CD8-positive, alpha-beta memory T cell (primary cell): ENCODE measurements around the gene ST3GAL5. TPM values are rescaled to one million over a fixed set of nuclear protein-coding genes. Genes with fewer than 3 reads are reported as not detected.
"Not testable (repeated sequence)": the region's sequence is repeated elsewhere in the genome, so short reads cannot be mapped to it uniquely, and the experiment has no call there.

Source experiments
- CTCF ChIA-PET: fragments of 350-600 bp; sonication (Branson Sonifier 250); formaldehyde crosslinking; loops from one replicate; lab custom pipeline; 2021; ENCODE audit warnings: antibody characterized with exemption; lab: Charles Lee
- POLR2A ChIA-PET: fragments of 350-600 bp; sonication (Branson Sonifier 250); formaldehyde crosslinking; loops from one replicate; lab custom pipeline; 2021; ENCODE audit warnings: antibody characterized with exemption; lab: Charles Lee
- DNase-seq, 5 donors: peaks; one replicate each; pipeline versions ENCODE4 v3.0.0 to v3.0.0-alpha.2; 2020 to 2022; ENCODE audit warnings: mixed read lengths in 1 of 5
- H3K27ac ChIP-seq: one replicate; pipeline ENCODE4 v1.7.0; 2013; ENCODE audit warnings: low read depth, mild to moderate bottlenecking, low read length, moderate library complexity
- H3K27me3 ChIP-seq: 2 replicates; pipeline ENCODE4 v1.7.0; 2013; ENCODE audit warnings: low read length, mild to moderate bottlenecking; ENCODE audit not compliant: insufficient read depth, poor library complexity, severe bottlenecking
- H3K36me3 ChIP-seq: 2 replicates; pipeline ENCODE4 v1.7.0; 2013; ENCODE audit warnings: mild to moderate bottlenecking, low read length, moderate library complexity; ENCODE audit not compliant: insufficient read depth
- H3K4me1 ChIP-seq: 2 replicates; pipeline ENCODE4 v1.7.0; 2013; ENCODE audit warnings: mild to moderate bottlenecking, low read length, moderate library complexity; ENCODE audit not compliant: insufficient read depth
- H3K4me3 ChIP-seq: 2 replicates; pipeline ENCODE4 v1.7.0; 2013; ENCODE audit warnings: mild to moderate bottlenecking, low read length
- H3K9me3 ChIP-seq: 2 replicates; pipeline ENCODE4 v1.7.0; 2013; ENCODE audit warnings: mild to moderate bottlenecking, low read length
- H3K27ac Mint-ChIP-seq, 8 donors: one replicate each; pipeline ENCODE4 v1.8.0; 2020 to 2021; ENCODE audit warnings: mixed read lengths in 8 of 8, mild to moderate bottlenecking in 6 of 8, inconsistent platforms in 3 of 8, moderate library complexity in 3 of 8
- H3K27me3 Mint-ChIP-seq, 2 donors: one replicate each; pipeline ENCODE4 v1.8.0; 2020 to 2021; ENCODE audit warnings: mixed read lengths in 2 of 2, mild to moderate bottlenecking in 1 of 2, moderate library complexity in 1 of 2
- H3K36me3 Mint-ChIP-seq, 3 donors: one replicate each; pipeline ENCODE4 v1.8.0; 2020 to 2021; ENCODE audit warnings: mixed read lengths in 3 of 3, inconsistent platforms in 1 of 3, mild to moderate bottlenecking in 1 of 3
- H3K4me1 Mint-ChIP-seq, 3 donors: one replicate each; pipeline ENCODE4 v1.8.0; 2020 to 2021; ENCODE audit warnings: mixed read lengths in 3 of 3, inconsistent platforms in 1 of 3, mild to moderate bottlenecking in 1 of 3
- H3K4me3 Mint-ChIP-seq, 7 donors: one replicate each; pipeline ENCODE4 v1.8.0; 2020 to 2021; ENCODE audit warnings: mixed read lengths in 7 of 7, mild to moderate bottlenecking in 6 of 7, moderate library complexity in 4 of 7, inconsistent platforms in 2 of 7
- H3K9me3 Mint-ChIP-seq, 5 donors: one replicate each; pipeline ENCODE4 v1.8.0; 2020 to 2022; ENCODE audit warnings: mixed read lengths in 5 of 5, mild to moderate bottlenecking in 3 of 5, moderate library complexity in 2 of 5, inconsistent platforms in 1 of 5
- polyA plus RNA-seq: library from polyadenylated mRNA; unstranded; fragments of 300-500 nt; fragmentation: Illumina TruSeq; gene quantifications from one replicate; pipeline ENCODE4 v1.2.3, GENCODE V29; 2021
- total RNA-seq, 2 experiments: library from RNA; stranded (reverse); gene quantifications; one replicate each; pipeline ENCODE4 v1.2.3, GENCODE V29; 2021

ST3GAL5 gene
- total and polyA plus RNA-seq, 3 experiments from 2014 or later, result 11.1 to 21.8 (median 11.2) TPM

DNA sequence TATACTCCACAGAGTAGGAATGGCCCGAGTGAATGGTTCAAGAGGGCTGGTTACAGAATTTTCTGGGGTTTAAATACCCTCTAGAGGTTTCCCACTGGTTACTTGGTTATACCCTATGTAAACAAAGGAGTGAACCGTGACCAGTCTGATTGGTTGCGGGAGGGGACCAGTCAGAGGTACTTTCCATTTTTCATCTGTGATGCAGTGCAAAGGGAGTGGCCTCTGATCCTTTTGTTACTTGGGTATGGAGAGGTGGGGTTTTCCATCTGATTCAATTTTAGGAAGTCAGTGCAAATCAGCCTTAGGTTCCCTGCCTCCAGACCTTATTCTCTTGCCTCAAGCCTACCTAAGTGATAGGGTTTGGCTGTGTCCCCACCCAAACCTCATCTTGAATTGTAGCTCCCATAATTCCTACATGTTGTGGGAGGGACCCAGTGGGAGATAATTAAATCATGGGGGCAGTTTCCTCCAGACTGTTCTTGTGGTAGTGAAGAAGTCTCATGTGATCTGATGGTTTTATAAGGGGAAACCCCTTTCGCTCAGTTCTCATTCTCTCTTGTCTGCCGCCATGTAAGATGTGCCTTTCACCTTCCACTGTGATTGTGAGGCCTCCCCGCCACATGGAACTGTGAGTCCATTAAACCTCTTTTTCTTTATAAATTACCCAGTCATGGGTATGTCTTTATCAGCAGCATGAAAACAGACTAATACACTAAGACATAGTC is 5.9 kb upstream of the ST3GAL5 start:
- CTCF ChIA-PET, result interaction anchor here (1.2 kb wide), 1 partner anchor 67 kb away, joined by 5 read pairs; no protein-coding TSS in a partner anchor
- peaks cover 33 to 46% (median 45%) of the 10 kb centered on the region in 3 donors for H3K4me1 Mint-ChIP-seq

DNA sequence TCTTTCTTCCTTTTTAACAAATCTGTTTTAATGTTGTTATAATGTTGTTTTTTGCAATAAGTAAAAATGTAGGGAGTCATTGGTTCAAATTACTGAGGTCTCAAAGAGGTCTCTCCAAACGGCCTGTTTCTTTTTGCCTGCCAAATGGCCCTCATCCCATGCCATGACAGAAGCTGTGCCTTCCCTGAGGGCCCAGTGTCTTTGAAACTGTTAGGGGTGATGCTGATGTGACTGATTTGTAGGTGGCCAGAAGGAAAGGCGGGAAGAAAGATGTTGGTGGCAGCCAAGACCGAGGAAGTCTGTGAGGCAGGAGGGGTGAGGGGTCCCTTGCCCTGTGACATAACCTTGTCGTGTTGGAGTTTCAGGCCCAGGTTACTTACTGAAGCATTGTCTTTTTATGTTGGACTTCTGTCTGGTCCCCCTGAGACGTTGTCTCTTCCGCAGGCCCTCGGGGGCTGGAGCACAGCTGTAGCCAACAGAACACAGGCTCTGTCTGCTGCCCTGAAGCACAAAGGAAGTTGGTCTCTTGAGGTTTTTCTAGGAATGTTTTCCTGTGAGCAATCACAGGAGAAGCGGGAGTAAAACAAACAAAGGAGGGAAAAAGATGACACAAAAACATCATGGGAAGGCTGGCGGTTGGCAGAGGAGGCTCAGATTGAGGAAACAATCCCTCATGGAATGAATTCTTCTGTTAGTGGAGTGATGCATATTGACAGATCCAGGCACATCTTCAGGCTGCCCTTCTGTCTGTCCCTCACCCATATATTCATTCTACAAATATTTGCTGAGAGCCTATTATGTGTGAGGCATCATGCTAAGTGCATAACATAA is 4.9 kb upstream of the ST3GAL5 start:
- peaks cover 0 to 2% of the 10 kb centered on the region in 2 donors for H3K27me3 Mint-ChIP-seq
- Histone ChIP-seq H3K9me3 (no peaks in the 10 kb centered on the region), H3K4me3 (no peak overlapping the region), H3K27ac (no peak overlapping the region), H3K36me3 (no peaks in the 10 kb centered on the region), H3K27me3 (no peaks in the 10 kb centered on the region), H3K4me1 (peaks cover 17% of the 10 kb centered on the region)
- H3K9me3 Mint-ChIP-seq, result no peaks in the 10 kb centered on the region
- ChIA-PET CTCF (no interaction called here), POLR2A (no interaction called here)
- H3K27ac Mint-ChIP-seq, result peak overlapping the region in 3 of 8 donors; percentile 11 to 70 (median 69)
- H3K36me3 Mint-ChIP-seq, result peaks cover 5 to 6% (median 6%) of the 10 kb centered on the region in 3 donors
- DNase-seq, result no peak
- H3K4me1 Mint-ChIP-seq, result peaks cover 34 to 47% (median 45%) of the 10 kb centered on the region in 3 donors
- H3K4me3 Mint-ChIP-seq, result no peak overlapping the region

More for the DNA sequence above, 5.9 kb upstream of the ST3GAL5 start:
- H3K9me3 Mint-ChIP-seq, POLR2A ChIA-PET, H3K27me3 ChIP-seq, H3K36me3 ChIP-seq, H3K4me3 Mint-ChIP-seq, H3K9me3 ChIP-seq, H3K36me3 Mint-ChIP-seq, H3K4me3 ChIP-seq, H3K27me3 Mint-ChIP-seq, H3K27ac Mint-ChIP-seq, DNase-seq, H3K27ac ChIP-seq: not testable (repeated sequence)
- H3K4me1 ChIP-seq, result peaks cover 13% of the 10 kb centered on the region

GRCh38 chr2:85892216-85892944 is 3.6 kb upstream of the ST3GAL5 start:
- peaks cover 0 to 2% of the 10 kb centered on the region in 2 donors for H3K27me3 Mint-ChIP-seq
- Histone ChIP-seq H3K27ac (no peak overlapping the region), H3K4me1 (peaks cover 18% of the 10 kb centered on the region), H3K9me3 (no peaks in the 10 kb centered on the region), H3K4me3 (no peak overlapping the region), H3K36me3 (no peaks in the 10 kb centered on the region), H3K27me3 (no peaks in the 10 kb centered on the region)
- peak overlapping the region in 4 of 7 donors; percentile 14 to 48 (median 44) for H3K4me3 Mint-ChIP-seq
- no peak for DNase-seq
- ChIA-PET CTCF (interaction anchor here (6.1 to 7.9 kb wide), 2 partner anchors 66 to 143 kb away, joined by 75 to 95 read pairs; no protein-coding TSS in a partner anchor), POLR2A (no interaction called here)
- H3K27ac Mint-ChIP-seq, result peak overlapping the region in 5 of 8 donors; percentile 17 to 64 (median 46)
- no peaks in the 10 kb centered on the region for H3K9me3 Mint-ChIP-seq
- H3K4me1 Mint-ChIP-seq, result peaks cover 36 to 46% (median 46%) of the 10 kb centered on the region in 3 donors
- peaks cover 5 to 14% (median 5%) of the 10 kb centered on the region in 3 donors for H3K36me3 Mint-ChIP-seq

- Histone ChIP-seq H3K27me3 (no peaks in the 10 kb centered on the region), H3K4me3 (peak overlapping the region; percentile 29), H3K4me1 (peaks cover 35% of the 10 kb centered on the region), H3K36me3 (no peaks in the 10 kb centered on the region), H3K27ac (no peak overlapping the region), H3K9me3 (no peaks in the 10 kb centered on the region)
- Mint-ChIP-seq H3K9me3 (no peaks in the 10 kb centered on the region), H3K4me3 (peak overlapping the region; percentile 65 to 97 (median 72)), H3K27me3 (peaks cover 0 to 2% of the 10 kb centered on the region in 2 donors), H3K4me1 (peaks cover 52 to 63% (median 63%) of the 10 kb centered on the region in 3 donors), H3K36me3 (peaks cover 5 to 15% (median 7%) of the 10 kb centered on the region in 3 donors), H3K27ac (peak overlapping the region; percentile 52 to 96 (median 93))
- ChIA-PET POLR2A (interaction anchor here (0.5 to 4.5 kb wide), 5 partner anchors 37 to 551 kb away, joined by 3 to 28 read pairs (median 4); no protein-coding TSS in a partner anchor), CTCF (interaction anchor here (1.1 to 7.9 kb wide), 10 partner anchors 10 to 198 kb away, joined by 3 to 96 read pairs (median 20); no protein-coding TSS in a partner anchor)
- DNase-seq, result no peak
Measured at GRCh38 chr2:85890522-85891176, 1.9 kb upstream of the ST3GAL5 start.

DNA sequence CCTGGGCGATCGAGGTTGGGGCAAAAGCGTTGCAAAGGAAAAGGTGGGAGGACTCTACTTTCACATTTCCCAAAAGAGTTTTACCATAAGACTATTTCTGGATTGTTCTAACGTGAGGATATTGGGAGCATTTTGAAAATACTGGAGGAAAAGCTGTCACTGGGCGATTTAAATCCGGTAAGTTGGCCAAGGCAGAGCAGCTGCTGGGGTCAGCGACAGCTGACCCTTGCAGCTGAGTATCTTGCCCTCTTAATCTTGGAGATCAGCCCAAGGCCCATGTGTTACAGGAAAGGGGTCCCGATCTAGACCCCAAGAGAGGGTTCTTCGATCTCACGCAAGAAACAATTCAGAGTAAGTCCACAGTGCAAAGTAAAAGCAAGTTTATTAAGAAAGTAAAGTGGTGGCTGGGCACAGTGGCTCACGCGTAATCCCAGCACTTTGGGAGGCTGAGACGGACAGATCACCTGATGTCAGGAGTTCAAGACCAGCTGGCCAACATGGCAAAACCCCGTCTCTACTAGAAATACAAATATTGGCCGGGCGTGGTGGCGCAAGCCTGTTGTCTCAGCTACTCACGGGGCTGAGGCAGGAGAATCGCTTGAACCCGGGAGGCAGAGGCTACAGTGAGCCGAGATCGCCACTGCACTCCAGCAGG is 964 bp upstream of the ST3GAL5 start:
- Histone ChIP-seq H3K27ac (peak overlapping the region; percentile 79), H3K27me3 (no peaks in the 10 kb centered on the region), H3K36me3 (no peaks in the 10 kb centered on the region), H3K4me1 (peaks cover 40% of the 10 kb centered on the region), H3K9me3 (no peaks in the 10 kb centered on the region), H3K4me3 (peak overlapping the region; percentile 97)
- ChIA-PET POLR2A (interaction anchor here (0.5 to 4.6 kb wide), 7 partner anchors 11 to 552 kb away, joined by 3 to 30 read pairs (median 15); partner anchors contain the start of genes ELMOD3 and RETSAT), CTCF (interaction anchor here (0.6 to 7.9 kb wide), 39 partner anchors 11 to 257 kb away, joined by 3 to 97 read pairs (median 7); partner anchors contain the start of genes POLR1A and PTCD3)
- H3K27ac Mint-ChIP-seq, result peak overlapping the region; percentile 88 to 99 (median 96)
- H3K4me1 Mint-ChIP-seq, result peaks cover 58 to 70% (median 68%) of the 10 kb centered on the region in 3 donors
- no peaks in the 10 kb centered on the region for H3K9me3 Mint-ChIP-seq
- H3K27me3 Mint-ChIP-seq, result peaks cover 0 to 2% of the 10 kb centered on the region in 2 donors
- peaks cover 0 to 15% (median 4%) of the 10 kb centered on the region in 3 donors for H3K36me3 Mint-ChIP-seq
- DNase-seq, result peak in 1 of 5 donors; percentile 10
- peak overlapping the region; percentile 94 to 99 (median 97) for H3K4me3 Mint-ChIP-seq

DNA sequence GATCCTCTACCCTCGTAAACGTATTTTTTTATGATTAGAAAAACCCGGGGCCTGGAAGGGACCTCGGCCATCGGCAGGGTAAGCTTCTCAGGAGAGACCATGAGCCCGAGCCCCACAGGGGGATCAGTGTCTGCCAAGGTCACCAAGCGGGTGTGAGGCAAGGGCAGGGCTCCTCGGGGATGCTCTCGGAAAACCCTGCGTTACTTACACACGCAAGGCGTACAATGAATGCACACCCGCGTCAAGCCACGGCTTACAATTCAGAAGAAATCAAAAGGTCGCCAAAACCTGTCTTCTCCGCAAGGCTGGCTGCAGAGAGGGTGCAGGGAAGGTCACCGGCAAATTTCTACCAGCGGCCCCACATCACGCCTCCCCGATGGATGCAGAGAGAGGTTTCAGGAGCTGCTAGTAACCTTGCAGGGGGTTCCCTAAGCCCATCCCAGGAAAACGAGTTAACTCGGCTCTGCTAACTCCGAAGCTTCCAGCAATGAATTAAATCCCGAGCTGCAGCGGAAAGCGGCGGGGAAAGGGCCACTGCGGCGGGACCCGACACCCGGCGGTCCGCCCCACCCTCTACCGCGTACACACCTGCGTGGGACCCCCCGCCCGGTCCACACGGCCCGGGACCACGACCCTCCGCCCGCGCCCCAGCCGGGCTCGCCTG is 638 bp downstream of the ST3GAL5 start:
- POLR2A ChIA-PET, result interaction anchor here (0.6 to 4.6 kb wide), 8 partner anchors 15 to 553 kb away, joined by 3 to 30 read pairs (median 10); partner anchors contain the start of gene KDM3A
- Mint-ChIP-seq H3K4me3 (peak overlapping the region; percentile 87 to 96 (median 94)), H3K9me3 (peaks cover 0 to 1% (median 0%) of the 10 kb centered on the region in 5 donors), H3K27ac (peak overlapping the region; percentile 81 to 97 (median 90)), H3K4me1 (peaks cover 69 to 77% (median 76%) of the 10 kb centered on the region in 3 donors), H3K36me3 (peaks cover 2 to 23% (median 8%) of the 10 kb centered on the region in 3 donors), H3K27me3 (no peaks in the 10 kb centered on the region)
- DNase-seq, result peak; percentile 7 to 58 (median 30)
- peaks cover 44% of the 10 kb centered on the region for H3K4me1 ChIP-seq
- H3K27me3 ChIP-seq, result no peaks in the 10 kb centered on the region
- CTCF ChIA-PET, result interaction anchor here (0.8 to 7.9 kb wide), 33 partner anchors 9 to 218 kb away, joined by 3 to 97 read pairs (median 9); partner anchors contain the start of genes POLR1A and PTCD3
- H3K27ac ChIP-seq, result peak overlapping the region; percentile 71
- H3K36me3 ChIP-seq, result no peaks in the 10 kb centered on the region
- peak overlapping the region; percentile 96 for H3K4me3 ChIP-seq
- H3K9me3 ChIP-seq, result no peaks in the 10 kb centered on the region
